ENCODE results near the gene TTC7B.

DNA sequence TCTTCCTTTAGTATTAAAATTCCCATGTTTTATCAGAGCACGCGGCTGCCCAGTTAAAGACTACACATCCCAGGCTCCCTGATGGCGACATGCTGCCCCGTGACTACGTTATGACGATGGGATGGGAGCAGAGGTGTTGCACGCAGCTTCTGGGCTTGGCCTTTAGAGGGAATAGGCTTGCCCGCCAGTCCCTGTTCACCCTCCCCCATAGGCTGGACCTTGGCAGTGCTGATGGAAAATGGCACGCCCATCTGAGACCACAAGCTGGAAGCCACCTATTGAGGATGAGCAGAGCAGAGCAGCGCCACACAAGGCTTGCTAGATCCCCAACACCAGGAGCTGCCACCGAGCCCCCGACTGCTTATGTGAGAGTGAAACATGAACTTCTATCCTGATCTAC, 24.7 kb downstream of the TTC7B start:
- TF ChIP-seq POLR2A (IDR thresholded peaks at IDR 0.05; ENCODE audit: low read depth, low read length), result no peak
- TF ChIP-seq, protein P1, sequence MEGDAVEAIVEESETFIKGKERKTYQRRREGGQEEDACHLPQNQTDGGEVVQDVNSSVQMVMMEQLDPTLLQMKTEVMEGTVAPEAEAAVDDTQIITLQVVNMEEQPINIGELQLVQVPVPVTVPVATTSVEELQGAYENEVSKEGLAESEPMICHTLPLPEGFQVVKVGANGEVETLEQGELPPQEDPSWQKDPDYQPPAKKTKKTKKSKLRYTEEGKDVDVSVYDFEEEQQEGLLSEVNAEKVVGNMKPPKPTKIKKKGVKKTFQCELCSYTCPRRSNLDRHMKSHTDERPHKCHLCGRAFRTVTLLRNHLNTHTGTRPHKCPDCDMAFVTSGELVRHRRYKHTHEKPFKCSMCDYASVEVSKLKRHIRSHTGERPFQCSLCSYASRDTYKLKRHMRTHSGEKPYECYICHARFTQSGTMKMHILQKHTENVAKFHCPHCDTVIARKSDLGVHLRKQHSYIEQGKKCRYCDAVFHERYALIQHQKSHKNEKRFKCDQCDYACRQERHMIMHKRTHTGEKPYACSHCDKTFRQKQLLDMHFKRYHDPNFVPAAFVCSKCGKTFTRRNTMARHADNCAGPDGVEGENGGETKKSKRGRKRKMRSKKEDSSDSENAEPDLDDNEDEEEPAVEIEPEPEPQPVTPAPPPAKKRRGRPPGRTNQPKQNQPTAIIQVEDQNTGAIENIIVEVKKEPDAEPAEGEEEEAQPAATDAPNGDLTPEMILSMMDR (IDR thresholded peaks at IDR 0.05; ENCODE audit: extremely low read depth in 1 of 2, insufficient read depth in 1 of 2, low read depth in 1 of 2, low read length in 2 of 2), result no peak
- TF ChIP-seq EZH2 (IDR thresholded peaks at IDR 0.05; ENCODE audit: borderline replicate concordance, low read depth, low read length, severe bottlenecking), result no peak
- TF ChIP-seq POLR2AphosphoS5 (IDR thresholded peaks at IDR 0.05; ENCODE audit: insufficient read depth, low read depth, low read length), result no peak
- TF ChIP-seq JUN (IDR thresholded peaks at IDR 0.05; ENCODE audit: borderline replicate concordance, insufficient read depth, insufficient read length, low read depth), result no peak
- TF ChIP-seq, protein P2, sequence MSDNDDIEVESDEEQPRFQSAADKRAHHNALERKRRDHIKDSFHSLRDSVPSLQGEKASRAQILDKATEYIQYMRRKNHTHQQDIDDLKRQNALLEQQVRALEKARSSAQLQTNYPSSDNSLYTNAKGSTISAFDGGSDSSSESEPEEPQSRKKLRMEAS (IDR thresholded peaks at IDR 0.05; ENCODE audit: insufficient read depth, insufficient read length), result no peak
- TF ChIP-seq FOS (IDR thresholded peaks at IDR 0.05; ENCODE audit: borderline replicate concordance, insufficient read depth, low read length), result no peak

All from endothelial cell of umbilical vein (primary cell).